Measurements from ENCODE around the gene CHIA.

CHIA gene

GRCh38 chr1:111369645-111370044, 79.0 kb downstream of the CHIA start:
- no peak for DNase-seq

Measured in cerebellar nuclear complex (tissue), 1 donor.